DOHH2 (cell line): Measurements from ENCODE around the gene RNF212.

Experiments
- H3F3A ChIP-seq: fragments of 200-600 bp; sonication (generic), shearing (Covaris generic); 2 replicates; pipeline ENCODE4 v1.6.0; 2016; ENCODE audit warnings: antibody characterized with exemption, mild to moderate bottlenecking; ENCODE audit not compliant: control insufficient read depth, insufficient read depth
- H3K27ac ChIP-seq: fragments of 200-600 bp; sonication (generic); 2 replicates; pipeline ENCODE4 v1.5.1; 2014; ENCODE audit warnings: low read depth, mild to moderate bottlenecking, low read length, moderate library complexity
- H3K27me3 ChIP-seq: fragments of 200-600 bp; sonication (generic); 2 replicates; pipeline ENCODE4 v1.6.1; 2014; ENCODE audit warnings: mild to moderate bottlenecking, low read length, mixed read lengths; ENCODE audit not compliant: control insufficient read depth
- H3K36me3 ChIP-seq: fragments of 200-600 bp; sonication (generic); 2 replicates; pipeline ENCODE4 v1.6.1; 2014; ENCODE audit warnings: mild to moderate bottlenecking, low read length, moderate library complexity, mixed read lengths; ENCODE audit not compliant: control insufficient read depth
- H3K4me1 ChIP-seq: fragments of 200-600 bp; sonication (generic); 2 replicates; pipeline ENCODE4 v1.6.1; 2014; ENCODE audit warnings: mild to moderate bottlenecking, low read length, mixed read lengths; ENCODE audit not compliant: control insufficient read depth
- H3K4me2 ChIP-seq: fragments of 200-600 bp; sonication (generic); 2 replicates; pipeline ENCODE4 v1.6.0; 2014; ENCODE audit warnings: mild to moderate bottlenecking, low read length, moderate library complexity
- H3K4me3 ChIP-seq: fragments of 200-600 bp; sonication (generic); 2 replicates; pipeline ENCODE4 v1.5.1; 2014; ENCODE audit warnings: mild to moderate bottlenecking, low read length, mixed read lengths
- H3K79me2 ChIP-seq: fragments of 200-600 bp; sonication (generic); 2 replicates; pipeline ENCODE4 v1.6.1; 2014; ENCODE audit warnings: mild to moderate bottlenecking, low read length, mixed read lengths; ENCODE audit not compliant: control insufficient read depth
- H3K9me2 ChIP-seq: fragments of 200-600 bp; sonication (generic); replicated peaks from 2 replicates; pipeline ENCODE4 v1.6.1; 2014; ENCODE audit warnings: mild to moderate bottlenecking, low read length, mixed read lengths; ENCODE audit not compliant: control insufficient read depth
- H3K9me3 ChIP-seq: fragments of 200-600 bp; sonication (generic); 2 replicates; pipeline ENCODE4 v1.6.1; 2014; ENCODE audit warnings: antibody characterized with exemption, low read length, mixed read lengths; ENCODE audit not compliant: control insufficient read depth, insufficient read depth
- H4K20me1 ChIP-seq: fragments of 200-600 bp; sonication (generic); 2 replicates; pipeline ENCODE4 v1.6.0; 2014; ENCODE audit warnings: low read depth, mild to moderate bottlenecking, antibody characterized with exemption, low read length, moderate library complexity; ENCODE audit not compliant: control insufficient read depth, insufficient read depth
- EZH2phosphoT487 ChIP-seq: fragments of 200-600 bp; sonication (generic); IDR thresholded peaks from 2 replicates; pipeline ENCODE4 v1.6.1; 2017; ENCODE audit warnings: borderline replicate concordance, mild to moderate bottlenecking, antibody characterized with exemption, low read length, moderate library complexity, mixed read lengths
- TF ChIP-seq, protein P1 (sequence below): fragments of 200-600 bp; sonication (generic); IDR thresholded peaks from one replicate; pipeline ENCODE4 v1.5.1; 2014; ENCODE audit warnings: antibody characterized with exemption, mild to moderate bottlenecking, low read depth, low read length; ENCODE audit not compliant: poor library complexity, severe bottlenecking

RNF212 gene

DNA sequence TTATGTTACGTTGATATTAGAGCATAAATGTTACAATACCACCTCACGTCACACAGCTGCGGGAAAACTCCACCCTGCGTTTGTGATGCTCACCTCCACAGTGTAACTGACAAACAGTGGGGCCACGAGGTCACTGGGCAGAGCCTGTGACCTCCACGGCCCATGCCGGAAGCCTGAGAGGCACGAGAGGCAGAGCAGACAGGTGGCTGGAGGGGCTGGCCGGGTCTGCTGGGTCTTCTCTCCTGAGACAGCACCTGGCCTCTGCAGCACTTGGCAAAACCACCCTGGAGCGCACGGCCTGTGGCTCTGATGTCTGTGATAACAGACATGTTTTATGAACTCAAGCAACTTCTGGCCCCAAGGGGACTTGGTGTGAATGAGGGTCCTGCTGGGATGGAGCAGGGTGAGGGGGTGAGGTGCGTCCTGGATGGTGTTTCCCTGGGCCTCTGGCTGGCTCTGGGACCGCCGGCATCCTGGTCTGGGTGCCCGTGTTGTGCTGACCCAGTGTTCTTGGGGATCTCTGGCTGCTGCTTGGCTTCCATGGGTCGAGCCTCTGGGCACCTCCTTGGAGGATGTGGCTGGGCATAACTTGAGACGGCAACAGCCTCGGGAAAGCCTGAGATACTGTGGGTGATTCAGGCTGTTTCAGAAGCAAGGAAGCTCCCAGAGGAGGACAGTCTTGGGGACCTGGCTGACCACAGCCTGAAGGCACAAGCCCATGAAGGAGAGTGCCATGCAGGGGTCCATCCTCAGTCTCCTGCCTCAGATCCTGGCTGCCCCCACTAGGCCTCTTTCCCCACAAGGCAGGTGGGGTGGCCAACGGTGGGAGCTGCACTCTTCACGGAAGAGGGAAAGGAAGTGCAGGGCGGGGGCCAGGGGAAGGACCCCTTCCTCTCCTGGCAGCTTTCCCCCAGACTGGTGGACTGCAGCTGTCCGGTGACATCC is 19.7 kb downstream of the RNF212 start:
- no peaks in the 10 kb centered on the region for H4K20me1 ChIP-seq
- H3K4me3 ChIP-seq, result no peak overlapping the region
- H3K9me3 ChIP-seq, result peaks cover 12% of the 10 kb centered on the region; the same call in 1 of the 2 replicates
- no peaks in the 10 kb centered on the region for H3K27me3 ChIP-seq
- no peaks in the 10 kb centered on the region for H3K79me2 ChIP-seq
- H3F3A ChIP-seq, result no peaks in the 10 kb centered on the region
- no peaks in the 10 kb centered on the region for H3K9me2 ChIP-seq
- H3K36me3 ChIP-seq, result no peaks in the 10 kb centered on the region
- H3K4me2 ChIP-seq, result no peak overlapping the region
- no peak overlapping the region for H3K27ac ChIP-seq
- no peaks in the 10 kb centered on the region for H3K4me1 ChIP-seq
- TF ChIP-seq EZH2phosphoT487, result no peak
- TF ChIP-seq, protein P1, sequence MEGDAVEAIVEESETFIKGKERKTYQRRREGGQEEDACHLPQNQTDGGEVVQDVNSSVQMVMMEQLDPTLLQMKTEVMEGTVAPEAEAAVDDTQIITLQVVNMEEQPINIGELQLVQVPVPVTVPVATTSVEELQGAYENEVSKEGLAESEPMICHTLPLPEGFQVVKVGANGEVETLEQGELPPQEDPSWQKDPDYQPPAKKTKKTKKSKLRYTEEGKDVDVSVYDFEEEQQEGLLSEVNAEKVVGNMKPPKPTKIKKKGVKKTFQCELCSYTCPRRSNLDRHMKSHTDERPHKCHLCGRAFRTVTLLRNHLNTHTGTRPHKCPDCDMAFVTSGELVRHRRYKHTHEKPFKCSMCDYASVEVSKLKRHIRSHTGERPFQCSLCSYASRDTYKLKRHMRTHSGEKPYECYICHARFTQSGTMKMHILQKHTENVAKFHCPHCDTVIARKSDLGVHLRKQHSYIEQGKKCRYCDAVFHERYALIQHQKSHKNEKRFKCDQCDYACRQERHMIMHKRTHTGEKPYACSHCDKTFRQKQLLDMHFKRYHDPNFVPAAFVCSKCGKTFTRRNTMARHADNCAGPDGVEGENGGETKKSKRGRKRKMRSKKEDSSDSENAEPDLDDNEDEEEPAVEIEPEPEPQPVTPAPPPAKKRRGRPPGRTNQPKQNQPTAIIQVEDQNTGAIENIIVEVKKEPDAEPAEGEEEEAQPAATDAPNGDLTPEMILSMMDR, result no peak

DNA sequence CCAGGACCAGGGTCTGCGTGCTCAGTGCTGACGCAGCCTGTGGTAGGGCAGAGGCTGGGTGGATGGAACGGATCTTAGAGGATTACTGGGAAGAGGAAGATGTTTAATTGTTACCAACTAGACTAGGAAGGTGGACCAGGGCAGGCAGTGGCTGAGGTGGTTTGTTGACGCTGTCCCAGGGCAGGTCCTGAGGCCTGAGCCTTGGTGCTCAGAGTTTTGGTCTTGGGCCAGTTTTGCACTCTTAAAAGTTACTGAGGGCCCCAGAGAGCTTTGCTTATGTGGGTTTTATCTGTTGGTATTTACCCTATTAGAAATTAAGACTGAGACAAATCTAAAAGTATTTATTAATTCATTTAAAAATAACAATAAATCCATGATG is 20.4 kb downstream of the RNF212 start:
- Histone ChIP-seq H3K4me1 (no peaks in the 10 kb centered on the region), H3K27me3 (no peaks in the 10 kb centered on the region), H3K79me2 (no peaks in the 10 kb centered on the region), H4K20me1 (no peaks in the 10 kb centered on the region), H3K27ac (no peak overlapping the region), H3K4me3 (no peak overlapping the region), H3F3A (no peaks in the 10 kb centered on the region), H3K9me2 (no peaks in the 10 kb centered on the region), H3K36me3 (no peaks in the 10 kb centered on the region), H3K4me2 (no peak overlapping the region), H3K9me3 (peaks cover 18% of the 10 kb centered on the region; the same call in 1 of the 2 replicates)
- TF ChIP-seq EZH2phosphoT487, result no peak
- TF ChIP-seq, protein P1, result no peak

DNA sequence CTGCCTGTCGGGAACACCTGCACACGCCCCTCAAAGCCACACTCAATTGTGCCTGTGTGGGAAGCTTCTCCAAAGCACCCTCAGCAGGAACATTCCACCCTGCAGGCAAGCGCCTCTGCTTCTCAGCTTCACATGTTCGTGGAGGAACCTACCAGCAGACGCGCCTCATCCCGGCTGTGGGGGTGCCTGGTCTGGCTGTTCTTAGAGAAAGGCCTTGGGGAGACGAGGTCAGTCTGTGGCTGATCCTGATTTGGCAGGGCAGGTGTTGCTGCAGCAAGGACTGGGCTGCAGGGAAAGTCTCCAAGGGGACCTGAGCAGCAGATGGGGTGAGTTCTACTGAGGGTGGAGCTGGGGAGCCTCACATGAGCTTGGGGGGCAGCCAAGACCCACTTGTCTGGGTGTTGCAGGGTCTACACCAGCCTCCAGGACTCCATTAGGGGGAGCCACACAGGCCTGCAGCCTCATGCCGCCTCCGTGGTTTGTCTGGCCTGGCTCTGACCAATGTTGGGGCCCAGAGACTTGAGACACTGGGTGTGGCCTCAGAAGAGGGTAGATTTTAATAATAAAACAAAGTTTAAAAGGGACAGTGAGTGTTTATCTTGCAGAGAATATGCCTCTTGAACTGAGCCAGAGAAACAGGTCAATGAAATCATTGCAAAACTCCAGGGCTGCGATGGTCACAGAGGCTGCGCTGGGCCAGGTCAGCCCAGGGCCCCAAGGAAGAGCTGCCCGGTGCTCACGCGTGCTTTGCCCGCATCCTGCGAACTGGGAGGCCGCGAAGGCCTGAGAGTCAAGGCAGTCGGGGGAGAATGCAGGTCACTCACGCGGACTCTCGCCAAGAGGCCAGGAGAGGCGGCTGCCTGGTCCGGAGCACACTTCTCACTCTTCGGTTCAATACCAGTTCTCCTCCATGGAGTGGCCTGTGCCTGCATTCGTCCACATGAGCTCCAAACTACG is 21.1 kb downstream of the RNF212 start:
- Histone ChIP-seq H3K27ac (no peak overlapping the region), H4K20me1 (no peaks in the 10 kb centered on the region), H3K4me2 (no peak overlapping the region), H3K4me1 (no peaks in the 10 kb centered on the region), H3F3A (no peaks in the 10 kb centered on the region), H3K9me3 (peaks cover 18% of the 10 kb centered on the region; the same call in 1 of the 2 replicates), H3K4me3 (no peak overlapping the region), H3K9me2 (no peaks in the 10 kb centered on the region), H3K79me2 (no peaks in the 10 kb centered on the region), H3K36me3 (no peaks in the 10 kb centered on the region), H3K27me3 (no peaks in the 10 kb centered on the region)
- TF ChIP-seq EZH2phosphoT487, result no peak
- TF ChIP-seq, protein P1, result no peak
